HG02623 (cell line): ENCODE results near the gene EEFSEC.

ENCODE experiments used
- ATAC-seq: cut with Tn5 transposase; IDR thresholded peaks from one replicate; pipeline ENCODE4 v1.9.1; 2021; ENCODE audit warnings: moderate library complexity; ENCODE audit not compliant: unreplicated experiment

Gene EEFSEC

GRCh38 chr3:128214056-128214455 is 60.8 kb downstream of the EEFSEC start:
- no peak for ATAC-seq

GRCh38 chr3:128215290-128215689 is 62.0 kb downstream of the EEFSEC start:
- ATAC-seq, result no peak

- no peak for ATAC-seq
Measured at GRCh38 chr3:128215800-128216495, 62.7 kb downstream of the EEFSEC start.

- ATAC-seq, result no peak
Measured at GRCh38 chr3:128217702-128218547, 64.6 kb downstream of the EEFSEC start.

GRCh38 chr3:128218548-128219257 is 65.4 kb downstream of the EEFSEC start:
- ATAC-seq, result no peak

GRCh38 chr3:128221328-128221727 is 68.0 kb downstream of the EEFSEC start:
- no peak for ATAC-seq

- ATAC-seq, result no peak
Measured at GRCh38 chr3:128222796-128223385, 69.6 kb downstream of the EEFSEC start.

- no peak for ATAC-seq
Measured at GRCh38 chr3:128226186-128226725, 73.0 kb downstream of the EEFSEC start.

- ATAC-seq, result no peak
Measured at GRCh38 chr3:128226795-128227395, 73.6 kb downstream of the EEFSEC start.

GRCh38 chr3:128227507-128227906 is 74.2 kb downstream of the EEFSEC start:
- ATAC-seq, result no peak

GRCh38 chr3:128228366-128228910 is 75.2 kb downstream of the EEFSEC start:
- no peak for ATAC-seq

GRCh38 chr3:128229106-128229857 is 76.0 kb downstream of the EEFSEC start:
- no peak for ATAC-seq

GRCh38 chr3:128231606-128232005 is 78.3 kb downstream of the EEFSEC start:
- no peak for ATAC-seq

- ATAC-seq, result no peak
Measured at GRCh38 chr3:128232376-128233178, 79.3 kb downstream of the EEFSEC start.

GRCh38 chr3:128235207-128235926 is 82.1 kb downstream of the EEFSEC start:
- ATAC-seq, result no peak

- ATAC-seq, result no peak
Measured at GRCh38 chr3:128236657-128237056, 83.4 kb downstream of the EEFSEC start.

GRCh38 chr3:128237348-128238183 is 84.3 kb downstream of the EEFSEC start:
- no peak for ATAC-seq
